T-helper 2 cell treated with Interferon-gamma antibody and Interleukin-4, amounts not matched to agents 5 μg/mL and 100 μg/mL, for 36 hours (primary cell): Measurements from ENCODE around the gene COBLL1.
"Not testable (repeated sequence)": the region's sequence is repeated elsewhere in the genome, so short reads cannot be mapped to it uniquely, and the experiment has no call there.

ENCODE experiments used
- DNase-seq: peaks from one replicate; pipeline ENCODE4 v3.0.0; 2021; ENCODE audit warnings: low spot score
- H3K27ac Mint-ChIP-seq: one replicate; pipeline ENCODE4 v1.8.0; 2021; ENCODE audit warnings: mild to moderate bottlenecking, mixed read lengths
- H3K27me3 Mint-ChIP-seq: one replicate; pipeline ENCODE4 v1.8.0; 2021; ENCODE audit warnings: low read depth, mixed read lengths
- H3K36me3 Mint-ChIP-seq: one replicate; pipeline ENCODE4 v1.8.0; 2021; ENCODE audit warnings: low read depth, mixed read lengths
- H3K4me1 Mint-ChIP-seq: one replicate; pipeline ENCODE4 v1.8.0; 2021; ENCODE audit warnings: low read depth, mixed read lengths
- H3K4me3 Mint-ChIP-seq: one replicate; pipeline ENCODE4 v1.8.0; 2022; ENCODE audit warnings: mild to moderate bottlenecking, moderate library complexity, mixed read lengths
- H3K9me3 Mint-ChIP-seq: one replicate; pipeline ENCODE4 v1.8.0; 2021; ENCODE audit warnings: mixed read lengths

Gene COBLL1

GRCh38 chr2:164868563-164869419 lies 27.2 kb upstream of the COBLL1 start:
- no peaks in the 10 kb centered on the region for H3K9me3 Mint-ChIP-seq
- no peak for DNase-seq

GRCh38 chr2:164867779-164868397 lies 26.3 kb upstream of the COBLL1 start:
- H3K4me3 Mint-ChIP-seq: no peak overlapping the region
- H3K4me1 Mint-ChIP-seq: no peaks in the 10 kb centered on the region
- no peak for DNase-seq
- no peaks in the 10 kb centered on the region for H3K9me3 Mint-ChIP-seq
- H3K36me3 Mint-ChIP-seq: no peaks in the 10 kb centered on the region
- H3K27me3 Mint-ChIP-seq: peaks cover 12% of the 10 kb centered on the region
- no peak overlapping the region for H3K27ac Mint-ChIP-seq

More at GRCh38 chr2:164868563-164869419, 27.2 kb upstream of the COBLL1 start:
- H3K27me3 Mint-ChIP-seq: peaks cover 9% of the 10 kb centered on the region
- no peak overlapping the region for H3K4me3 Mint-ChIP-seq
- no peaks in the 10 kb centered on the region for H3K4me1 Mint-ChIP-seq
- no peak overlapping the region for H3K27ac Mint-ChIP-seq
- H3K36me3 Mint-ChIP-seq: no peaks in the 10 kb centered on the region

DNA sequence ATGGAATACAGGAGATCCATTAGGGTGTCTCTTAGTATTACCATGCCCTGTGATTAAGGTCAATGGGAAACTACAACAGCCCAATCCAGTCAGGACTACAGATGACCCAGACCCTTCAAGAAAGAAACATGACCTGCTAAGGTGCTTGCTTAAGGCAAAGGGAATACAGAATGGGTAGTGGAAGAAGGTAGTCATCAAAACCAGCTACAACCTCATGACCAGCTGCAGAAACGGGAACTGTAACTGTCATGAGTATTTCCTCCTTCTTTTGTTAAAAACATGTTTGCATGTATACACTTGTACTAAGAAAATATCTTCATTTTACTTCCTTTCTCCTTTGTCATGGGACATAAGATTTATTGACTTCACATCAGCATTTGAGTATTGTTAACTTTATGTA lies 24.8 kb upstream of the COBLL1 start:
- not testable (repeated sequence) for H3K36me3 Mint-ChIP-seq, H3K4me3 Mint-ChIP-seq
- H3K27me3 Mint-ChIP-seq: peaks cover 12% of the 10 kb centered on the region

GRCh38 chr2:164860694-164861042 lies 19.0 kb upstream of the COBLL1 start:
- peaks cover 10% of the 10 kb centered on the region for H3K27me3 Mint-ChIP-seq
- no peak for DNase-seq
- H3K36me3 Mint-ChIP-seq: no peaks in the 10 kb centered on the region
- H3K4me1 Mint-ChIP-seq: no peaks in the 10 kb centered on the region
- H3K9me3 Mint-ChIP-seq: no peaks in the 10 kb centered on the region
- H3K4me3 Mint-ChIP-seq: no peak overlapping the region
- H3K27ac Mint-ChIP-seq: no peak overlapping the region

More for the DNA sequence above, 24.8 kb upstream of the COBLL1 start:
- not testable (repeated sequence) for H3K4me1 Mint-ChIP-seq, H3K9me3 Mint-ChIP-seq, DNase-seq, H3K27ac Mint-ChIP-seq

DNA sequence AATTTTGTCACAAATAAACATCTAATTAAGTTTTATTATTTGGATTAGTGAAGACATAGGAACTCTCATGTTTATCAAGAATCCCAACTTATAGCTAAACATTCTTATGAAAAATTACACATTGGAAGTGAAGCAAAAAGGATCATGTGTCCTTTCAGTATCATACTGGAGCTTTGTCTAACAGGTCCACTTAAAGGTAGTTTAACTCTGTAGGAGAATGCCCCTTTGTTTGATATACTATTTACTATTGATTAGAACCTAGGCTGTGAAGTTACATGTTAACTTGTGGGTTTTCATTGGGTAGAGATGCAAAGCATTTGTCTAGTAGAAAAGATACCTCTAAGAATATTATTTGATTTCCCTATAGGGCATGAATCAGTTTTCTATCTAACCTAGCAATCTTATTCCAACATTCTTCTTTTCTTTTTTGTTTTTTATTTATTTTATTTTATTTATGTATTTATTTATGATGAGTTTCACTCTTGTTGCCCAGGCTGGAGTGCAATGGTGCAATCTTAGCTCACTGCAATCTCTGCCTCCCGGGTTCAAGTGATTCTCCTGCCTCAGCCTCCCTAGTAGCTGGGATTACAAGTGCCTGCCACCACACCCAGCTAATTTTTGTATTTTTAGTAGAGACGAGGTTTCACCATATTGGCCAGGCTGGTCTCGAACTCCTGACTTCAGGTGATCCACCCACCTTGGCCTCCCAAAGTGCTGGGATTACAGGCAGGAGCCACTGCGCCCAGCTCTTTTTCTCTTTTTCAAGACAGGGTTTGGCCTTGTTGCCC lies 18.5 kb upstream of the COBLL1 start:
- H3K27ac Mint-ChIP-seq, DNase-seq, H3K36me3 Mint-ChIP-seq, H3K4me1 Mint-ChIP-seq, H3K9me3 Mint-ChIP-seq, H3K4me3 Mint-ChIP-seq: not testable (repeated sequence)
- peaks cover 10% of the 10 kb centered on the region for H3K27me3 Mint-ChIP-seq

- no peak for DNase-seq
- Mint-ChIP-seq H3K4me1 (no peaks in the 10 kb centered on the region), H3K27ac (no peak overlapping the region), H3K4me3 (no peak overlapping the region), H3K9me3 (no peaks in the 10 kb centered on the region), H3K27me3 (peaks cover 7% of the 10 kb centered on the region), H3K36me3 (no peaks in the 10 kb centered on the region)
Observed at GRCh38 chr2:164859251-164859818, 17.7 kb upstream of the COBLL1 start.

GRCh38 chr2:164852086-164852485 lies 10.5 kb upstream of the COBLL1 start:
- Mint-ChIP-seq H3K27me3 (peaks cover 21% of the 10 kb centered on the region), H3K27ac (no peak overlapping the region), H3K4me1 (no peaks in the 10 kb centered on the region), H3K4me3 (no peak overlapping the region), H3K36me3 (no peaks in the 10 kb centered on the region), H3K9me3 (no peaks in the 10 kb centered on the region)
- DNase-seq: no peak

- H3K4me3 Mint-ChIP-seq: no peak overlapping the region
- H3K27ac Mint-ChIP-seq: no peak overlapping the region
- no peak for DNase-seq
- no peaks in the 10 kb centered on the region for H3K9me3 Mint-ChIP-seq
- H3K4me1 Mint-ChIP-seq: no peaks in the 10 kb centered on the region
- H3K27me3 Mint-ChIP-seq: peaks cover 21% of the 10 kb centered on the region
- H3K36me3 Mint-ChIP-seq: no peaks in the 10 kb centered on the region
Observed at GRCh38 chr2:164850235-164850634, 8.6 kb upstream of the COBLL1 start.

DNA sequence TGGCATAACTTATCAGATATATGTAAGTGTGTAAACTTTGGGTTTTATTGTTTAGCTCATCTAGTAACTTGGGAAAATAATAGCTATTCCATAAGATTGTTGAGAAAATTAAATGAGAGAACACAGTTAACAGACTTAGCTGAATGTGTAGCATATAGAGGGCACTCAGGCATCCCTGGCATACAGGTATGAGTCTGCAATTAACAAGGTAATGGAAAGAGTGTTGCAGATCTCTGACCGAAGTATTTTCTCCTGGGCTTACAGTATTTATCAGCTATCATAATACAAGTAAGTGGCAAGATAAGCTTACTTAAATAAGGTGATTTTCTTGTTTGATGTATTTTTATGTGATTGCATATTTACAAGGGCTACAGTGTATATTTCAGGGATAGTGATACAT lies 7.9 kb upstream of the COBLL1 start:
- no peak for DNase-seq
- H3K4me3 Mint-ChIP-seq: no peak overlapping the region
- H3K4me1 Mint-ChIP-seq: no peaks in the 10 kb centered on the region
- H3K36me3 Mint-ChIP-seq: no peaks in the 10 kb centered on the region
- peaks cover 25% of the 10 kb centered on the region for H3K27me3 Mint-ChIP-seq
- H3K9me3 Mint-ChIP-seq: no peaks in the 10 kb centered on the region
- no peak overlapping the region for H3K27ac Mint-ChIP-seq

- Mint-ChIP-seq H3K27ac (no peak overlapping the region), H3K9me3 (no peaks in the 10 kb centered on the region), H3K4me1 (no peaks in the 10 kb centered on the region), H3K27me3 (peaks cover 31% of the 10 kb centered on the region), H3K36me3 (no peaks in the 10 kb centered on the region), H3K4me3 (no peak overlapping the region)
- no peak for DNase-seq
Observed at GRCh38 chr2:164847981-164848741, 6.5 kb upstream of the COBLL1 start.

DNA sequence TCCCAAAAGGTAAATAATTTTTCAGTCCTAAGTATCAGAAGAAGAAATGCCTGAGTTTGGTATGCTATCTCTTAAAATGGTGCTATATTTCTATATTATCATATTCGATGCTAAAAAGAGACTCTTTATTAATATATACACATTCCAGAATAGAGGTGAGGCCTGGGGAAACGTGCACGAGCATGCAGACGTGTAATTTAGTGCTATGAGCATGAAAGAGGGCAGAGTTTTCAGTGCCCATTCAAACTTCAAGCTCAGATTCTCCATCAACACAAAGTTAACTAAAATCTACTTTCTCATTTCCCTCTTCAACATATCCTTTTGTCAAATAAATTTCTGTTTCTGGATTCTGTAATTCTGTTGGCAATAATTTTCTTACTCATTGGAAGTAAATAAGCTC lies 5.7 kb upstream of the COBLL1 start:
- Mint-ChIP-seq H3K4me3 (no peak overlapping the region), H3K36me3 (no peaks in the 10 kb centered on the region), H3K27me3 (peaks cover 32% of the 10 kb centered on the region), H3K9me3 (no peaks in the 10 kb centered on the region), H3K27ac (no peak overlapping the region), H3K4me1 (no peaks in the 10 kb centered on the region)
- DNase-seq: no peak

DNA sequence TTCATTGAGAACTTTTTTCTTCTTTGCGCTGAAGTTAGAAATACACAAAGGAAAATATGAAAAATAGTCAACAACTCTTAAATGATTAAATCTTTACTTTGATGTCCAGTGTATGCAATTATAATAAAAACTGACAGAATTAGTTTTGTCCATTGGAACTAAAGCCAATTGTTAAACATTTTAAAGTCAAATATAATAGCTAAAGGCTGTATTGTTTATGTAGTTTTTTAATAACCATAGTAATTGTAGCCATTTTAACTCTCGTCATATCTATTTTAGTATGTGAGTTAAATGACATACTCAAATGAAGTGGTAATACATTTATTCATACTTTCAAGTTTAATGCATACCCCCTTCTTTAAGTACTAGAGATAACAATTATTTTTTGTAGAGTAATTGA lies 4.7 kb upstream of the COBLL1 start:
- no peaks in the 10 kb centered on the region for H3K4me1 Mint-ChIP-seq
- H3K27ac Mint-ChIP-seq: no peak overlapping the region
- peaks cover 36% of the 10 kb centered on the region for H3K27me3 Mint-ChIP-seq
- H3K36me3 Mint-ChIP-seq: no peaks in the 10 kb centered on the region
- H3K9me3 Mint-ChIP-seq: no peaks in the 10 kb centered on the region
- no peak for DNase-seq
- no peak overlapping the region for H3K4me3 Mint-ChIP-seq

- DNase-seq: no peak
- H3K27ac Mint-ChIP-seq: no peak overlapping the region
- H3K9me3 Mint-ChIP-seq: no peaks in the 10 kb centered on the region
- H3K27me3 Mint-ChIP-seq: peaks cover 40% of the 10 kb centered on the region
- H3K4me1 Mint-ChIP-seq: peaks cover 8% of the 10 kb centered on the region
- H3K36me3 Mint-ChIP-seq: no peaks in the 10 kb centered on the region
- H3K4me3 Mint-ChIP-seq: no peak overlapping the region
Observed at GRCh38 chr2:164843346-164843911, 1.8 kb upstream of the COBLL1 start.
